Activated naive CD8-positive, alpha-beta T cell treated with anti-CD3 and anti-CD28 coated beads, Interleukin-2, amount 50 U/mL, for 16 hours (primary cell): ENCODE results near the gene AATF.
"Not testable (repeated sequence)": the region's sequence is repeated elsewhere in the genome, so short reads cannot be mapped to it uniquely, and the experiment has no call there.

Experiments
- DNase-seq: peaks from one replicate; pipeline ENCODE4 v3.0.0-alpha.2; 2020; ENCODE audit warnings: low read depth, low spot score

Gene AATF

GRCh38 chr17:37047631-37048104 is 98.9 kb downstream of the AATF start:
- DNase-seq, result peak; percentile 48

- no peak for DNase-seq
Measured at GRCh38 chr17:37048811-37049210, 100.1 kb downstream of the AATF start.

- no peak for DNase-seq
Measured at GRCh38 chr17:37050920-37051319, 102.2 kb downstream of the AATF start.

- no peak for DNase-seq
Measured at GRCh38 chr17:37051381-37051780, 102.6 kb downstream of the AATF start.

- no peak for DNase-seq
Measured at GRCh38 chr17:37051833-37052232, 103.1 kb downstream of the AATF start.

GRCh38 chr17:37052450-37052849 is 103.7 kb downstream of the AATF start:
- no peak for DNase-seq

GRCh38 chr17:37054894-37055293 is 106.1 kb downstream of the AATF start:
- DNase-seq, result no peak

GRCh38 chr17:37056622-37057021 is 107.9 kb downstream of the AATF start:
- no peak for DNase-seq

- DNase-seq, result no peak
Measured at GRCh38 chr17:37059493-37059892, 110.7 kb downstream of the AATF start.

GRCh38 chr17:37060094-37060493 is 111.3 kb downstream of the AATF start:
- DNase-seq, result no peak

GRCh38 chr17:37060928-37061327 is 112.2 kb downstream of the AATF start:
- DNase-seq, result no peak

- DNase-seq, result no peak
Measured at GRCh38 chr17:37062021-37062420, 113.3 kb downstream of the AATF start.

- DNase-seq, result no peak
Measured at GRCh38 chr17:37064206-37064605, 115.5 kb downstream of the AATF start.

GRCh38 chr17:37064956-37065355 is 116.2 kb downstream of the AATF start:
- DNase-seq, result no peak

GRCh38 chr17:37065486-37066321 is 117.0 kb downstream of the AATF start:
- DNase-seq, result no peak

- no peak for DNase-seq
Measured at GRCh38 chr17:37066322-37067255, 117.8 kb downstream of the AATF start.

- no peak for DNase-seq
Measured at GRCh38 chr17:37067555-37068111, 118.9 kb downstream of the AATF start.

GRCh38 chr17:37068266-37068665 is 119.5 kb downstream of the AATF start:
- no peak for DNase-seq

GRCh38 chr17:37069087-37069486 is 120.3 kb downstream of the AATF start:
- DNase-seq, result no peak

GRCh38 chr17:37073464-37073863 is 124.7 kb downstream of the AATF start:
- not testable (repeated sequence) for DNase-seq

GRCh38 chr17:37079065-37079708 is 130.4 kb downstream of the AATF start:
- DNase-seq, result no peak

GRCh38 chr17:37079735-37080134 is 131.0 kb downstream of the AATF start:
- no peak for DNase-seq
